Neural cell (in vitro differentiated cells): ENCODE data around the gene KRTAP5-1. TPM values are rescaled to one million over a fixed set of nuclear protein-coding genes. Genes with fewer than 3 reads are reported as not detected.

Experiments
- H2AFZ ChIP-seq: fragments of 200-600, 300-800 bp; sonication (generic), shearing (Covaris generic); 2 replicates; pipeline ENCODE4 v1.6.0; 2014; ENCODE audit warnings: low read depth, mild to moderate bottlenecking, antibody characterized with exemption, low read length, moderate library complexity
- H3F3A ChIP-seq: fragments of 200-600 bp; shearing (Covaris generic); 2 replicates; pipeline ENCODE4 v1.6.1; 2016; ENCODE audit warnings: mild to moderate bottlenecking, moderate library complexity, mixed read lengths, antibody characterized with exemption, low read length; ENCODE audit not compliant: insufficient read depth, poor library complexity, severe bottlenecking
- H3K27ac ChIP-seq: fragments of 200-600, 300-800 bp; sonication (generic), shearing (Covaris generic); 2 replicates; pipeline ENCODE4 v1.5.1; 2014; ENCODE audit warnings: mild to moderate bottlenecking, low read length, moderate library complexity
- H3K27me3 ChIP-seq: fragments of 300-800, 200-600 bp; sonication (generic), shearing (Covaris generic); 2 replicates; pipeline ENCODE4 v1.6.0; 2014; ENCODE audit warnings: mild to moderate bottlenecking, low read depth, low read length, moderate library complexity; ENCODE audit not compliant: insufficient read depth
- H3K36me3 ChIP-seq: fragments of 300-800, 200-600 bp; sonication (generic), shearing (Covaris generic); 2 replicates; pipeline ENCODE4 v1.5.1; 2014; ENCODE audit warnings: mild to moderate bottlenecking, antibody characterized with exemption, low read length, moderate library complexity; ENCODE audit not compliant: insufficient read depth
- H3K4me2 ChIP-seq: fragments of 300-800, 200-600 bp; sonication (generic), shearing (Covaris generic); 2 replicates; pipeline ENCODE4 v1.6.0; 2014; ENCODE audit warnings: mild to moderate bottlenecking, low read length
- H3K4me3 ChIP-seq: fragments of 300-800, 200-600 bp; sonication (generic), shearing (Covaris generic); 2 replicates; pipeline ENCODE4 v1.5.1; 2014; ENCODE audit warnings: mild to moderate bottlenecking, low read length, moderate library complexity
- H3K79me2 ChIP-seq: fragments of 200-600 bp; shearing (Covaris generic); replicated peaks from 2 replicates; pipeline ENCODE4 v1.6.0; 2014; ENCODE audit warnings: mild to moderate bottlenecking, low read length, moderate library complexity; ENCODE audit not compliant: insufficient read depth
- H3K9ac ChIP-seq: fragments of 300-800, 200-600 bp; sonication (generic), shearing (Covaris generic); 2 replicates; pipeline ENCODE4 v1.6.1; 2016; ENCODE audit warnings: mild to moderate bottlenecking, low read length, mixed read lengths
- H3K9me2 ChIP-seq: fragments of 200-600 bp; shearing (Covaris generic); 2 replicates; pipeline ENCODE4 v1.6.1; 2016; ENCODE audit warnings: mild to moderate bottlenecking, low read length, mixed read lengths; ENCODE audit not compliant: insufficient read depth
- H3K9me3 ChIP-seq: fragments of 200-600, 300-800 bp; sonication (generic), shearing (Covaris generic); 2 replicates; pipeline ENCODE4 v1.6.1; 2016; ENCODE audit warnings: mild to moderate bottlenecking, mixed run types, low read length, moderate library complexity, mixed read lengths
- H4K20me1 ChIP-seq: fragments of 200-600 bp; shearing (Covaris generic); 2 replicates; pipeline ENCODE4 v1.6.1; 2016; ENCODE audit warnings: mild to moderate bottlenecking, mixed run types; ENCODE audit not compliant: insufficient read depth
- EP300 ChIP-seq: fragments of 450-650 bp; conservative IDR thresholded peaks from 2 replicates; pipeline ENCODE4 v1.6.1; 2014; ENCODE audit warnings: antibody characterized with exemption, mild to moderate bottlenecking, moderate library complexity; ENCODE audit not compliant: poor library complexity, severe bottlenecking
- EZH2 ChIP-seq: fragments of 200-600, 300-800 bp; shearing (Covaris generic), sonication (generic); IDR thresholded peaks from 2 replicates; pipeline ENCODE4 v1.6.1; 2014; ENCODE audit warnings: antibody characterized with exemption, low read length, borderline replicate concordance, mild to moderate bottlenecking; ENCODE audit not compliant: insufficient read depth, poor library complexity, severe bottlenecking
- POLR2AphosphoS5 ChIP-seq: IDR thresholded peaks from 2 replicates; pipeline ENCODE4 v1.6.1; 2012
- RAD21 ChIP-seq: fragments of 450-650 bp; conservative IDR thresholded peaks from 2 replicates; pipeline ENCODE4 v1.6.1; 2014; ENCODE audit warnings: antibody characterized with exemption, mild to moderate bottlenecking, moderate library complexity
- TAF1 ChIP-seq: IDR thresholded peaks from 2 replicates; pipeline ENCODE4 v1.6.1; 2012; ENCODE audit warnings: low read depth
- polyA plus RNA-seq: library from polyadenylated mRNA; depleted of rRNA; stranded (reverse); fragments of >200 nt; gene quantifications from 2 replicates; pipeline ENCODE4 v1.2.3, GENCODE V29; 2014
- TF ChIP-seq, protein P1 (sequence below): IDR thresholded peaks from 2 replicates; pipeline ENCODE4 v1.6.1; 2012; ENCODE audit warnings: borderline replicate concordance

The KRTAP5-1 gene
- polyA plus RNA-seq, 1 donor from 2014 or later = not detected

DNA sequence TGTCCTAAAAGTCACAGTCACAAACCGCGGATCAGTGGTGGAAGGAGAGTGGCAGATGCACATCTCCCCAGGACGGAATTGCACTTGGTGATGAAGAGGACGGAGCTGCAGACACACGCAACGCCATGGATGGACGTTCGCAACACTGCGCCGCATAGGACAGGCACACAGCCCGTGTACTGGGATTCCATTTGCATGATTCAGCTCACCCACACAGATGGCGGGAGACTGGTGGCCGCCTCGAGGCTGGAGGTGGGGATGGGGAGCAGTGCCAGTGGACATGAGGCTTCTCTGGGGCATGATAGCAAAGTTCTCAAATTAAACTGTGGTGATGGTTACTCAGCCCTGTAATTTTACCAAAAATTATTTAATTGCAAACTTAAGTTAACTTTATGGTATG lies 50.4 kb downstream of the KRTAP5-1 start:
- H3K27ac ChIP-seq = no peak overlapping the region
- no peak overlapping the region for H3K4me2 ChIP-seq
- H3K9me3 ChIP-seq = no peaks in the 10 kb centered on the region
- no peak overlapping the region for H3K4me3 ChIP-seq
- no peak overlapping the region for H3K9ac ChIP-seq
- H3F3A ChIP-seq = no peaks in the 10 kb centered on the region
- no peaks in the 10 kb centered on the region for H3K9me2 ChIP-seq
- H2AFZ ChIP-seq = no peak overlapping the region
- no peaks in the 10 kb centered on the region for H3K36me3 ChIP-seq
- peaks cover 3% of the 10 kb centered on the region for H3K27me3 ChIP-seq
- H3K79me2 ChIP-seq = no peaks in the 10 kb centered on the region
- H4K20me1 ChIP-seq = no peaks in the 10 kb centered on the region
- TF ChIP-seq POLR2AphosphoS5 (no peak), EP300 (no peak), RAD21 (no peak), TAF1 (no peak), EZH2 (no peak)
- TF ChIP-seq, protein P1, sequence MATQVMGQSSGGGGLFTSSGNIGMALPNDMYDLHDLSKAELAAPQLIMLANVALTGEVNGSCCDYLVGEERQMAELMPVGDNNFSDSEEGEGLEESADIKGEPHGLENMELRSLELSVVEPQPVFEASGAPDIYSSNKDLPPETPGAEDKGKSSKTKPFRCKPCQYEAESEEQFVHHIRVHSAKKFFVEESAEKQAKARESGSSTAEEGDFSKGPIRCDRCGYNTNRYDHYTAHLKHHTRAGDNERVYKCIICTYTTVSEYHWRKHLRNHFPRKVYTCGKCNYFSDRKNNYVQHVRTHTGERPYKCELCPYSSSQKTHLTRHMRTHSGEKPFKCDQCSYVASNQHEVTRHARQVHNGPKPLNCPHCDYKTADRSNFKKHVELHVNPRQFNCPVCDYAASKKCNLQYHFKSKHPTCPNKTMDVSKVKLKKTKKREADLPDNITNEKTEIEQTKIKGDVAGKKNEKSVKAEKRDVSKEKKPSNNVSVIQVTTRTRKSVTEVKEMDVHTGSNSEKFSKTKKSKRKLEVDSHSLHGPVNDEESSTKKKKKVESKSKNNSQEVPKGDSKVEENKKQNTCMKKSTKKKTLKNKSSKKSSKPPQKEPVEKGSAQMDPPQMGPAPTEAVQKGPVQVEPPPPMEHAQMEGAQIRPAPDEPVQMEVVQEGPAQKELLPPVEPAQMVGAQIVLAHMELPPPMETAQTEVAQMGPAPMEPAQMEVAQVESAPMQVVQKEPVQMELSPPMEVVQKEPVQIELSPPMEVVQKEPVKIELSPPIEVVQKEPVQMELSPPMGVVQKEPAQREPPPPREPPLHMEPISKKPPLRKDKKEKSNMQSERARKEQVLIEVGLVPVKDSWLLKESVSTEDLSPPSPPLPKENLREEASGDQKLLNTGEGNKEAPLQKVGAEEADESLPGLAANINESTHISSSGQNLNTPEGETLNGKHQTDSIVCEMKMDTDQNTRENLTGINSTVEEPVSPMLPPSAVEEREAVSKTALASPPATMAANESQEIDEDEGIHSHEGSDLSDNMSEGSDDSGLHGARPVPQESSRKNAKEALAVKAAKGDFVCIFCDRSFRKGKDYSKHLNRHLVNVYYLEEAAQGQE = no peak

Other genes starting within 250 kb of the KRTAP5-1 start
- 47.5 and 58.2 TPM in 2 replicates for gene BRSK2, start 195.3 kb downstream of the KRTAP5-1 start, polyA plus RNA-seq
- 33.2 and 56.8 TPM in 2 replicates for gene MOB2, start 98.5 kb downstream of the KRTAP5-1 start, polyA plus RNA-seq
- 3.5 and 7.1 TPM in 2 replicates for gene DUSP8, start 13.0 kb downstream of the KRTAP5-1 start, polyA plus RNA-seq
- not detected in 2 replicates for gene KRTAP5-2, start 13.0 kb upstream of the KRTAP5-1 start, polyA plus RNA-seq
- gene KRTAP5-3, start 23.2 kb upstream of the KRTAP5-1 start, polyA plus RNA-seq = not detected in 2 replicates
- not detected in 2 replicates for gene KRTAP5-4, start 36.9 kb upstream of the KRTAP5-1 start, polyA plus RNA-seq
- not detected in 2 replicates for gene KRTAP5-5, start 44.5 kb upstream of the KRTAP5-1 start, polyA plus RNA-seq
- not detected in 2 replicates for gene KRTAP5-6, start 111.9 kb upstream of the KRTAP5-1 start, polyA plus RNA-seq
- gene IFITM10, start 165.3 kb upstream of the KRTAP5-1 start, polyA plus RNA-seq = 0.50 and 1.1 TPM in 2 replicates
- gene CTSD, start 178.6 kb upstream of the KRTAP5-1 start, polyA plus RNA-seq = 30.5 and 40.5 TPM in 2 replicates
- gene SYT8, start 249.7 kb upstream of the KRTAP5-1 start, polyA plus RNA-seq = not detected in 2 replicates